ENCODE results near the gene TASL.

DNA sequence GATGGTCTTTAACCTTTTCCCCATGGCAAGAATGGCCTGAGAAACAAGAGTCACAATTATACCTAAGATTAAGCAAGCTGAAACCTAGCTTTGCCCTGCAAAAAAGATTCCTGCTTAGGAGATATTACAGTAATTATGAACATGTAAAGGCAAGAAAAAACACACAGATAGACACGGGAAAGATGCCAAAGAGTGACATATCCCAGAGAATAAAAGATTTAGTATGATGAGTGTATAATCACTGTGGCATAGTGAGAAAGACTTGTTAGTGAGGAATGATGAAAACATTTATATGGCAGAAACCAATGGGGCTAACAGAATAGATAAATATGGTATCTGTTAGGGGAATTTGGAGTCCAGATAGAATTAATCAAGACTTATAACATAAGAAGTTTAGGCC lies 29.6 kb upstream of the TASL start:
- TF ChIP-seq, protein P1, sequence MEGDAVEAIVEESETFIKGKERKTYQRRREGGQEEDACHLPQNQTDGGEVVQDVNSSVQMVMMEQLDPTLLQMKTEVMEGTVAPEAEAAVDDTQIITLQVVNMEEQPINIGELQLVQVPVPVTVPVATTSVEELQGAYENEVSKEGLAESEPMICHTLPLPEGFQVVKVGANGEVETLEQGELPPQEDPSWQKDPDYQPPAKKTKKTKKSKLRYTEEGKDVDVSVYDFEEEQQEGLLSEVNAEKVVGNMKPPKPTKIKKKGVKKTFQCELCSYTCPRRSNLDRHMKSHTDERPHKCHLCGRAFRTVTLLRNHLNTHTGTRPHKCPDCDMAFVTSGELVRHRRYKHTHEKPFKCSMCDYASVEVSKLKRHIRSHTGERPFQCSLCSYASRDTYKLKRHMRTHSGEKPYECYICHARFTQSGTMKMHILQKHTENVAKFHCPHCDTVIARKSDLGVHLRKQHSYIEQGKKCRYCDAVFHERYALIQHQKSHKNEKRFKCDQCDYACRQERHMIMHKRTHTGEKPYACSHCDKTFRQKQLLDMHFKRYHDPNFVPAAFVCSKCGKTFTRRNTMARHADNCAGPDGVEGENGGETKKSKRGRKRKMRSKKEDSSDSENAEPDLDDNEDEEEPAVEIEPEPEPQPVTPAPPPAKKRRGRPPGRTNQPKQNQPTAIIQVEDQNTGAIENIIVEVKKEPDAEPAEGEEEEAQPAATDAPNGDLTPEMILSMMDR (IDR thresholded peaks at IDR 0.05; ENCODE audit: low read depth, low read length): no peak
- TF ChIP-seq POLR2A (IDR thresholded peaks at IDR 0.05; ENCODE audit: extremely low read depth, insufficient read length): no peak
- TF ChIP-seq MAX (IDR thresholded peaks at IDR 0.05; ENCODE audit: low read depth, low read length): no peak
- TF ChIP-seq MYC (IDR thresholded peaks at IDR 0.05; ENCODE audit: low read depth, low read length): no peak

Measured in NB4 (cell line).